GM18858 (cell line): ENCODE data around the gene ZNF454.

Experiments used
- ATAC-seq: cut with Tn5 transposase; IDR thresholded peaks from one replicate; pipeline ENCODE4 v1.9.1; 2021; ENCODE audit not compliant: unreplicated experiment

The ZNF454 gene

DNA sequence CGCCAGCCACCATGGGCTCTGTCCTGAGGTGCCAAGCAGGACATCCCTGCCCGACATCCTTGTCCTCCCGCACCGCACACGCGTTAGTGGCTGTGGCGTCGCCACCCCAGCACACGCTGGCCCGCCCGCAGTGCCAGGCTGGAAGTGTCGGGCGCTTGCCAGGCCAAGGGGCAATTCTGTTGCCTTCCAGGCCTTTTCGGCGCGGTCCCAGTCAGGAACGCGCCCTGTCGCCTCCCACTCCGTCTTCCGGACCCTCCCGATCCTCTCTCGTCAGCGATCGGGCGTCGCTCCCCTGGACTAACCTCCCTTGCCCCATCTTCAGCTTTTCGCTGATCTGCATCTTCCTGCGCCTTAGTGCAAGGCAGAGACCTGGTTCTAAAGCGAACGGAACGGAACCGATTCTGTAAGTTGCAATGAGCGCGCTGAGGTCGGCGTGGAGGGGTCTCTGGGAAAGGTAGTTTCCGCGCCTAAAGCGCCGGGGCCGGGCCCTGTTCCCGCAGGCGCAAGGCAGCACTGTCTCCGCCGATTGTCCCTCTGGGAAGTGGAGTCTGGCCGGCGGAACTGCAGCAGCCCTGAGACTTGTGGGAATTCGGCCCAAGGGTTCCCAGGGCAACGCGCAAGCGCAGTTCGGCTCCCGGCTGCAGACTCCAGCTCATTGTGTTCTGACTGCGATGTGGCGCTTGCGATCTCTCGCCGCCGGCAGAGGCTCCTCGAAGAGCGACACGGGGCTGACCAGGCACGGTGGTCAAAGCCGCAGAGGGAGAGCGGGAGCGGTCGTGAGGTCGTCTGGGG lies at the start of gene ZNF454:
TSS of gene ZNF454 (plus strand) at position 630 of the 792 bp plus-strand sequence. CDS start 1,594 bp downstream, outside the sequence.
- ATAC-seq, result no peak

DNA sequence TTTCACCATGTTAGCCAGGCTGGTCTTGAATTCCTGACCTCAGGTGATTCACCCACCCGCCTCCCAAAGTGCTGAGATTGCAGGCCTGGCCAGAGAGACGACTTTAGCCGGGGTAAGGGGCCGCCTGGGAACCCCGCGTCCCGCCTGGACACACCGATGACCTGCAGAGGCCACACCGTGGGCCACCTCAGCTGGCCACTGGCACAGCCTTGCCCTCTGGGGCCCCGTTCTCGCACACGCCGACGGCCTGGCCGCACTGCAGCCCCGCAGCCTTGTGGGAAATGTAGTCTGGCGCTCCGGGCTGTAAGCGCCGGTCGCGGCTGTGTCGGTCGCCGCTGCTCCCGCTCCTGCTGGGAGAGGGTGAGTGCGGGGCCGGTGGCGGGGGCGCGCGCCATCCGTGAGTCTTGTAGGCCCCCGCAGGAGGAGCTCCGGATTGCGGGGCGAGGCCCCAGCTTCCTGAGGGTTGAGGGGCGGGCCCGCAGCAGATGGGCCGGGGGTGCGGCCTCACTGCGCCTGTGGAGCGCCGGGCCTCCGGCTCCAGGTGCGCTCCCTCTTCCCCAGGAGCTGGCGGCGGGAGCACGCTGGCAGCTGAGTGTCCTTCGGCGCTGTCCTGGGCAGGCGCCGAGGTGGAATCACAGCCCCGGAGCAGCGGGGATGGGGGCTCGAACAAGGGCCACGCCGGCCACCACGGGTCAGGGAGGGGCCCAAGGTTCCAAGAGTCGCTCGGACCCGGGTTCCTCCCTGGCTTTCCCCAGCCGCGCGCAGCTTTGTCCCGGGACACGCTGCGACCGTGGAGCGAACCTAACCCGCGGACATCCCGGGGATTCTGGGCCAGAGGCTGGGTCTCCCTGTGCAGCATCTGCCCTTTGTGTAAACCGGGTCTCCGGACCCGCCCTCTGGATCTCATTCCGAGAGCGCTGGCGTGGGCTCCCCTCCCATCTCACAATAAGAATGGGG lies 45.1 kb upstream of the ZNF454 start, which contains the start of gene ZFP2:
TSS of gene ZFP2 (plus strand) at position 299 of the 957 bp plus-strand sequence. CDS start 35,401 bp downstream, outside the sequence.
- ATAC-seq, result no peak

DNA sequence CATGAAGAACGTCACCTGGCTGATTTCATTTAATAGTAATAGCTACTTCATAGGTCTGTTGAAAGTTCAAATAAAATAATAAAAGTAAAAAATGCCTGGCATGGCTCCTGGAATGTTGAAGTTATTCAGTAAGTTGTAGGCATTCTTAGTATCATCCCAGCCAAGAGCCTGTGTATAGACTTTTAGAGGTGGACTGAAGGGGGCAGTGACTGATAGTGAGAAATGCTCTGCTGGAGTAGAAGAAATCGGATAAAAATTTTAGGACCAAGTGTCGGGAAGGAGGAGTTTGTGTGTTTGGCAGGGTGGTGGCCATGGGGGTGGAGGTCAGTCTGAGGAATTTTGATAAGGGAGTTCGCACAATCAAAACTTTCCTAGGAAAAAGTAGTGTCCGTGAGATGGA lies 41.7 kb upstream of the ZNF454 start:
- ATAC-seq, result no peak

DNA sequence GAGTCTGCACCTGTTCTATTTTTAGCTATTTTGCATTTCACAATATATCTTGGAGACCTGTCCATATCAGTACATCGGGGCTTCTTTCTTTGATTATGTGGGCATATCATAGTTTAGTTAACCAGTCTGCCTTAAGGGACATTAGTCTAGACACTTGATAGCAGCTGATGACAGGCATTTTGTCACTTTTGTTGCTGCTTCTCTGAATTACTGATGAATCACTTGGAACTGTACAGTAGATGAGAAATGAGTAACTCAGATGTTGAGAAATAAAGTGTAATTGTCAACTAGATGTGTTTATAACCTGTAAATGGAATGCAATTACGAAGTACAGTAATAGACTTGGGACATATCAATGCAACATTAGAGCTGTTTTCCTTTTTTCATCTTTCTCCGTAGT lies 38.1 kb upstream of the ZNF454 start:
- ATAC-seq, result no peak

DNA sequence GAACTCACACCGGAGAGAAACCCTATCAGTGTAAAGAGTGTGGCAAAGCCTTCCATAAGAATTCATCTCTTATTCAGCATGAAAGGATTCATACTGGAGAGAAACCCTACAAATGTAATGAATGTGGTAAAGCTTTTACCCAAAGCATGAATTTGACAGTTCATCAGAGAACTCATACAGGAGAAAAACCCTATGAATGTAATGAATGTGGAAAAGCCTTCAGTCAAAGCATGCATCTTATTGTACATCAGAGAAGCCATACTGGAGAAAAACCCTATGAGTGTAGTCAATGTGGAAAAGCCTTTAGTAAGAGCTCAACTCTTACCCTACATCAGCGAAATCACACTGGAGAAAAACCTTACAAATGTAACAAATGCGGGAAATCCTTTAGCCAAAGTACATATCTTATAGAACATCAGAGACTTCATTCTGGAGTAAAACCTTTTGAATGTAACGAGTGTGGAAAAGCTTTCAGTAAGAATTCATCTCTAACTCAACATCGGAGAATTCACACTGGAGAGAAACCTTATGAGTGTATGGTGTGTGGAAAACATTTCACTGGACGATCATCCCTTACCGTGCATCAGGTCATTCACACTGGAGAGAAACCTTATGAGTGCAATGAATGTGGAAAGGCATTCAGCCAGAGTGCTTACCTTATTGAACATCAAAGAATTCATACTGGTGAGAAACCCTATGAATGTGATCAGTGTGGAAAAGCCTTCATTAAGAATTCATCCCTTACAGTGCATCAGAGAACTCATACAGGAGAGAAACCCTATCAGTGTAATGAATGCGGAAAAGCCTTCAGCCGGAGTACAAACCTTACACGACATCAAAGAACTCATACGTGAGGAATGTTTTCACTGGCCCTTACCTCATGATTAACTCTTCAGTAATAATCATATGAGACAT lies 8.9 kb upstream of the ZNF454 start:
- no peak for ATAC-seq

DNA sequence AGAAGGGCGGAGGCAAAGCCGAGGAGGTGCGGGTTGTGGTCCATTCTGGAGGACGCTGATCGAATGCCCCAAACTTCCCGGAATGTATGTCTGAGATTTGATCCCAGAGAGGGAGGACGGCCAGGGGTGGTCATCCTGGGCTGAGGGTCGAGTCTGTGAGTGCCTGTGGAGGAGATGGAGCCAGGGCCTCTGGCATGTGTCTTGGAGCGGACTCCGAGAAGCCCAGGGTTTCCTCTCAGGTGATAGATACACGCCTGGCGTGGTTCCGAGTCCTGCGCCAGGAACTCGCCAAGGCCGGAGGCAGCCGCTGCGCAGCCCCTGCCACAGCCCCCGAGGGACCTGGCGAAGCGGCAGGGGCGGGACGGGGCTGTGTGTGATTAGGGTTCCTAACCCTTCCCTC lies 363 bp downstream of the ZNF454 start:
- no peak for ATAC-seq

DNA sequence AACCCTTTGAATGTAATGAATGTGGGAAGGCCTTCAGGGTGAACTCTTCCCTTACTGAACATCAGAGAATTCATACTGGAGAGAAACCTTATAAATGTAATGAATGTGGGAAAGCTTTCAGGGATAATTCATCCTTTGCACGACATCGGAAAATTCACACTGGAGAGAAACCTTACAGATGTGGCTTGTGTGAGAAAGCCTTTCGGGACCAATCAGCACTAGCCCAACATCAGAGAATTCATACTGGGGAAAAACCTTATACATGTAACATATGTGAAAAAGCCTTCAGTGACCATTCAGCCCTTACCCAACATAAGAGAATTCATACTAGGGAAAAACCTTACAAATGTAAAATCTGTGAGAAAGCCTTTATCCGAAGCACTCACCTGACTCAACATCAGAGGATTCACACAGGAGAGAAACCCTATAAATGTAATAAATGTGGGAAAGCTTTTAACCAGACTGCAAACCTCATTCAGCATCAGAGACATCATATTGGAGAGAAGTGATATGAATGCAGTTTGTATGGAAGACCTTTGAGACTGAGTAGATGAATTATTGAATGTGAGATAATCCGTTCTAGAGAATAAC lies 24.6 kb downstream of the ZNF454 start:
- ATAC-seq, result no peak

DNA sequence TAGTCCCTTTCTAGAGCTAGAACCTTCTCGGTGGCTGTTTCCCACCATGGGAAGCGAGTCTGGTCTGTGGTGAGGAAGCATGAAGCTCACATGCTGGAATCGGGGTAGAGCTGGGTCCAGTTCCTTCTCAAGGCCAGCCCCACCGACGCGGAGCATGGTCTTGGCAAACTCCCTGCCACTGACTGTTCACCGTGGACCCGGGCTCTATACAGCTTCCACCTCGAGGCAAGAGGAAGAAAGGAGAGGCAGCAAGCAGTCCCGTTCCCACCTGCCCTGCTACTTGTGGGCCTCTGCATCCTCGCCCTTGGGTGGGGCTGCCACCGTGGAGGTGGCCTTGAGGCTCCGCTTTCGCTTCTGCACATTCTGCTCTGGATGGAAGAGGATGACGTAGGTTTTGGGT lies 40.4 kb downstream of the ZNF454 start:
- ATAC-seq, result no peak

DNA sequence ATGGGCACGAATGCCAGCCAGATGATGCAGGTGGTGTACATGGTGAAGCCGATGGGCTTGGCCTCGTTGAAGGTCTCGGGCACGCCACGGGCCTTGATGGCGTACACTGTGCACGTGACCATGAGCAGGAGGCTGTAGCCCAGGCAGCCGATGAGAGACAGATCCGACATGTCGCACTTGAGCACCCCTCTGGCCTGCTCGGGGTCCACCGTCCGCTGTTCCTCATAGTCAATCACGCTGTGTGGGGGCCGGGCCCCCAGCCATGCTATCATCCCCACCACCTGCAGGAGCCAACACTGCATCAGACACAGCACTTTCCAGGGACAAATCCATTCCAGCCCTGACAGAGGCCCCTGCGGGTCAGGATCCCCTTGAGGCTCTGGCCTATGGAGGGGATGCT lies 41.9 kb downstream of the ZNF454 start:
- ATAC-seq, result no peak

DNA sequence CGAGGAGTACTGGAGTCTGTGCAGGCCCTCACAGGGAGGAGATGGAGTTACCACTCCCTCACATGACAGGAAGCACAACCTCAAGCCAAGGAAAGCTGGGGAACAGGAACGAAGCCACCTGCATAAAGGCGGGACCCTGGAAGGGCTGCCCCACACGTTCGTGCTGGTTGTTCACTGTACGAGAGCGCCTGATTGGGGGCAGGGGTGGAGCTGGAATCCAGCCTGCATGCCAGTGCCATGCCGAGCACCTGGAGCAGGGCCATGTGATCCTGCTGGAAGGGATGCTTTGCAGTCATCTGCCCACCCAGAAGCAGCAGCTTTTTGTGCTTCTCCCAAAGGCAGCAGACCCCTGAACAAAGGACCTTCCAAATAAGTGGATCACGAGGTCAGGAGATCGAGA lies 42.7 kb downstream of the ZNF454 start:
- ATAC-seq, result no peak

DNA sequence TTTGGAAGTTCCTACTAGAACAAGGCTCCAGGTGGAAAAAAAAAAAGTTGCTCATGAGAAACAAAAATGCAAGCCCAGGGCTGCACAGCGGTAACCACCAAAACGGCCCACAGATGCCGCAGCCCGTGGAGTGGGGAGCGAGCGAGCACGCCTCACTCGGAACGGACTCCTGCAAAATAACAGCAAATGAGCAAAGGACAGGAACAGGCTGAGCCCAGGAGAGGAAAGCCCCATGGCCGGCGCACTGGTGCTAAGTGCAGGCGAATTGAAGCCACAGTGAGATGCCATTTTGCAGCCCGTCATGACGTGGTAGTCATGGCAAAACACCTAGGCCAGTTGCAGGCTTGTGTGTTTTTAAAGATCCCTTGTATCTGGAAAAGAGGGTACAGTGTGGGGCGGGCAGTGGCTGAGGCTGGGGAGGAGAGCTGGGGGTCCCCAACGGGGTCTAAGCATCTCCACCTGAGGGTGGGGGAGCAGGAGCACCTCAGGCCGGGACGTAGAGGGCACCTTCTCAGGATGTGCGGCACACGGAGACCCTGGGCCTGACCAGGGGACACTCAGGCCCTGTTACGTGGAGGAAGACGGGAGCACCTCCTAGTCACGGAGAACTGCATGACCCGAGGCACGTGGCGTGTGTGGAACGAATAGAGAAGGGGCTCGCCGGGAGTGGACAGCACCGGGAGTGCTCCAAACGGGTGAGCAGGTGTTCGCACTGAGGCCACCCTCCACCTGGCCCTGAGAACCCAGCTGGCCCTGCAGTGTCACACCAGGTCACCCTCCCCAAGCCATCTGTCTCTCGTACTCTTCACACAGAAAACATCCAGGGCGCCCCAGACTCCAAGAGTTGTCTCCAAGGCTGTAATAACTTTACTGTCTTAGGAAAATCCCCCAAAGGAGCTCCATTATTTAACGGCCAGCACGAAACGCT lies 43.4 kb downstream of the ZNF454 start:
- ATAC-seq, result no peak

DNA sequence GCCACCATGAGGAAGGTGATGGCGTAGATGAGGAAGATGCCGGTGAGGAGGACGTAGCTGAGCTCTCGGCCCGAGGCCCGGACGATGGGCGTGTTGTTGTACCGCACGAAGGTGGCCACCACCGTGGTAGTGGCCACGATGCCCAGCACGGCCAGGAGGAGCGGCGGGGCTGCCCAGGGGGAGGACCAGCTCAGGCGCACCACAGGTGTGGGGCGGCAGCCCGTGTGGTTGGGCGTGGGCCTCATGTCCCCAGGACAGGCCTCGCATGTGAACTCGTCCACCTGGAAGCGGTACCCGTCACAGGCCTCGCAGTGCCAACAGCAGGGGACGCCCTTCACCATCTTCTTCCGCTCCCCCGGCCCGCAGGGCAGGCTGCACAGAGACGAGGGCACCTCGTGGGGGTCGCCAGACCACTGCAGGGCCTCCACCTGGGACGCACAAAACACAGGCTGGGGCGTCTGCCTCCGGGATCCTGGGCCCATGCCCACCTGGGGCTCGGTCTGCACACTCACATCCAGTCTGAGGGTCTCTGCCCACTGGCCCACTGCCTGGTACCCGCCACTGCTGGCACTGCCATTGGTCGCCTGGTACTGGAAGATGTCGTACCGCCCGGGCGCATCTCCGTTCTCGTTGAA lies 45.4 kb downstream of the ZNF454 start:
- no peak for ATAC-seq

DNA sequence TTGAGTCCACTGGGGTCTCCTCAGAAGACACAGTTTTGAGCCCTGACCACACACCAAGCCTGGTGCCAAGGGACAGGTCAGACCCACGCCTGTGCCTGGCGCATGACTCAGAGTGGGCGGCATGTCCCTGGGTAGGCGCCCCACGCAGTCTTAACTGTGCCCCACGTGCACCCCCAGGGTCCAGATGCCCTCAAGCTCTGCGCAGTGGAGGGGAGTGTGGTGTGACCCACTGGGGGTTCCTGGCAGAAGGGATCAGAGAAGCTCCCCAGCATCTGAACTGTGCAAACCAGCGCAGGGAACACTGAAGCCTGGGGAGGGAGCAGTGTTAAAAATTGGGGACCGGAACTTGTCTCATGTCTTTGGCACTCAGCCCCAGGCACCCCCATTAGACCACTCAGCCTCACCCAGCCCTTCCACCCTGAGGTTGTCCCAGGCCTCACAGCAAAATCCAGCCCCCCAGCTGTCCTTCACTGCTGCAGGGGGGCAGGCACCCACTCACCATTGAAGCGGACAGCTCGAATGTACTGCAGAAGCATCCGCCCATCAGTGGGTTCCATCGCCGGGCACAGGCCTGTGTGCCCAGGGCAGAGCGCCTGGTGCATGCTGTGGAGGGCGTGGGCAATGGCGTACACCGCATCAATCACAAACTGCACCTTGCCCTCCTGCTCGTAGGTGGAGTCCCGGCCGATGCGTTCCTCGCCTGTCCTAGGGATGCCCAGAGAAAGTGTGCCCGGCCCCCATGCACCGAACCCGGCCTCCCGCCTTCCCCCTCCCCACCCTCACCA lies 47.6 kb downstream of the ZNF454 start:
- no peak for ATAC-seq

DNA sequence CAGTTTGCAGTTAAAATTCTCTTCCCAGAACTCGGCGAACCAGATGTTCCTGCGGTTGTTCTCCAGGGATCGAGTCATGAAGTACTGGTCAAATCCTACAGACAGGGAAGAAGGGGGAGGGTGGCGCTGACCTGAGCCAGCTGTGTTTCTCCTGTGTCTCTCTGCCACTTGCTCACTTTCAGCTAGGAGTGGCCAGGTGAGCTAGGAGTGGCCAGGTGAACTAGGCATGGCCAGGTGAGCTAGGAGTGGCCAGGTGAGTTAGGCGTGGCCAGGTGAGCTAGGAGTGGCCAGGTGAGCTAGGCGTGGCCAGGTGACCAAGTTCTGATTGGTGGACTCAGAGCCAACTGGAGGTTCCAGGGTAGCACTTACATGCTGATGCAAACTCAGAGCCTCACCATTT lies 48.3 kb downstream of the ZNF454 start:
- ATAC-seq, result no peak

DNA sequence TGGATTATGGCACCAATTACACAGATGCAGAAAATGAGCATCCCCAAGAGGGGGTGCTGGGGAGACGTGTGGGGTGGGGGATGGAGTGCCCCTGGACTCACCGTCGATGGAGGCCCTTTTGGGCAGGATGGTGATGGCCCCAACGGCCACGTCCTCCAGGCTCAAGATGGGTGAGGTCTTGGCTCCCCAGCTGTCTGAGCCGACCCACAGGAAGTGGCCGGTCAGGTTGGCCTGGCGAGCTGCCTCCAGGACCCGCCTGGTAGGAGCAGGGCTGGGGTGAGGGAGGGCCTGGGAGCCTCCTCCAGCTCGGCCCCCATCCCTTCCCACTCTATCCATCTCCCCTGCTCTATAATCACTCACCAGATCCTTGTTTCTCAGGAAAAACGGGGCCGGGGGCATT lies 49.5 kb downstream of the ZNF454 start:
- ATAC-seq, result no peak

DNA sequence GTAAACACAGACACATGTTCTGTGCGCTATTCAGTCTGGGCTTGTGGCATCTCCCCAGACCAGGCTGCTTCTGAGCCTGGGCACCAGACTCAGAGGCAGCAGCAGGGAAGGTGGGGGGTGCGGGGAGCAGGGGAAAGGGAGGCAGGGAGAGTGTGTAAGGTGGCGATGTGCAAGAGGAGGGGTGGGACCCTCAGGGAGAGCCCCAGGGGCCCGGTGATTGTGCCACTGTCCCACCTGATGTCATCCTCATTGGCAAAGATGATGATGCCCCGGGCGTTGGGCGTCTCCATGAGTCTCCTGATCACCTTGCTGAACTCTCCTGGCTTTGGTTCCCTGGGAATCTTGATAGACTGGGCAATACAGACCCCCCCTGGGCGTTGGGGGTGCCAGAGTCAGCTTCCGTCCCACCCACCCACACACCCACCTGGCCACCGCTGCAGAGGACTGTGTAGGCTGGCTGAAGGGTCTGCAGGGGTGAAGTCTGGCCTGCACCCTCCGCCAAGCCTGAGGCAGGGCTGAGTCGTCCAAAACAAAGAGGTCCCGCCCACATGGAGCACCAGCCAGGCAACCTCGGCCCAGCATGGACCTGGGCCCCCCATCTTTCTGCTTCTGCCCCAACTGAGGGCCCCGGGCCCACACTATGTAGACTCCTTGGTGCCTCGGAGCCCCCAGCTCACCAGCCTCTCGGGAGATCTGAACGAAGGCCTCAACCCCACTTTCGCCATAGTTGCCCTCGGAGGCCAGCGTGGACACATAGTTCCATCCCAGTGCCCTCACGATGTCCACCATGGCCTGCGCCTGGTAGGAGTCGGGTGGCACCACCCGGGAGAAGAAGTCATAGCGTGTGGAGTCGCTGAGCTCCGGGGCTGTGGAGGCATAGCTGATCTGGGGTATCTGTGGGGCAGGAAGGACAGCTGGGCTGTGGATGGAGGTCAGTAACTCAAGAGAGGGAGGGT lies 50.5 kb downstream of the ZNF454 start:
- ATAC-seq, result no peak

DNA sequence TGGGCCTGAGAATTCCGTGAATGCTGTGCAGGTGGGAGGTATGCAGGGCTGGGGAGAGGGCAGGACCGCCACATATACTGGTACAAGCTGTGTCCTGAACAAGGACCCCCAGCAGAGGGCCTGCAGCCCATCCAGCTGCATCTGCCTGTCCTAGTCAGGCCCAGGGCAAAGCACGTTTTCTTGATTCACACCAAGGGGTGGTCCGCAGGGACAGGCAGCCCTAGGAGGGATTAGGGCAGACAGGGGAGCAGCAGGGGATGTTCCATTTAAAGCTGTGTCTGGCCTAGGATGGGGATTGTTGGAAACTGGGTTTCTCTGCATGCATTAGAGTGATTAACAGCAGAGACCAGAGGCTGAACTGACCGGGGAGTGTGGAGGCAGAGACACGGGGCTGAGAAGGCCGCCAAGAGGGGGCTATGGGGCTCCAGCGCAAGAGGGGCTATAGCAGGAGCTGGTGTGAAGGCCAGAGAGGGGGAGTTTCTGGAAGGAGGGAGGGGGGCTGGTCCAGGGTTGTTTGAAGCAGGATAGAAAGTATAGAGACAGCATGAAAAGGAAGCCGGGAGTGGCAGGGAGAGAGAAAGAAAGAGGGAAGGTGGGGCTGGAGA lies 51.4 kb downstream of the ZNF454 start:
- ATAC-seq, result no peak
